Nephron progenitor cell (in vitro differentiated cells): ENCODE measurements around the gene MT1HL1.

ENCODE experiments used
- DNase-seq: peaks from one replicate; pipeline ENCODE4 v3.0.0; 2021
- H3K27ac Mint-ChIP-seq: 2 replicates; pipeline ENCODE4 v1.8.0; 2021; ENCODE audit warnings: mild to moderate bottlenecking, moderate library complexity, mixed read lengths
- H3K27me3 Mint-ChIP-seq: 2 replicates; pipeline ENCODE4 v1.8.0; 2021; ENCODE audit warnings: mild to moderate bottlenecking, low read depth, mixed read lengths; ENCODE audit not compliant: poor library complexity
- H3K36me3 Mint-ChIP-seq: 2 replicates; pipeline ENCODE4 v1.8.0; 2021; ENCODE audit warnings: low read depth, mixed read lengths
- H3K4me1 Mint-ChIP-seq: 2 replicates; pipeline ENCODE4 v1.8.0; 2021; ENCODE audit warnings: mixed read lengths
- H3K4me3 Mint-ChIP-seq: 2 replicates; pipeline ENCODE4 v1.8.0; 2021; ENCODE audit warnings: mild to moderate bottlenecking, moderate library complexity, mixed read lengths
- H3K9me3 Mint-ChIP-seq: 2 replicates; pipeline ENCODE4 v1.8.0; 2021; ENCODE audit warnings: mild to moderate bottlenecking, moderate library complexity, mixed read lengths
- TF ChIP-seq, protein P1 (sequence below): fragments of 200-600 bp; sonication (generic); IDR thresholded peaks from 2 replicates; pipeline ENCODE4 v1.5.0; 2021; ENCODE audit warnings: antibody characterized with exemption

MT1HL1 gene

GRCh38 chr1:237043846-237044636 lies 39.8 kb upstream of the MT1HL1 start:
- no peaks in the 10 kb centered on the region for H3K36me3 Mint-ChIP-seq
- TF ChIP-seq, protein P1, sequence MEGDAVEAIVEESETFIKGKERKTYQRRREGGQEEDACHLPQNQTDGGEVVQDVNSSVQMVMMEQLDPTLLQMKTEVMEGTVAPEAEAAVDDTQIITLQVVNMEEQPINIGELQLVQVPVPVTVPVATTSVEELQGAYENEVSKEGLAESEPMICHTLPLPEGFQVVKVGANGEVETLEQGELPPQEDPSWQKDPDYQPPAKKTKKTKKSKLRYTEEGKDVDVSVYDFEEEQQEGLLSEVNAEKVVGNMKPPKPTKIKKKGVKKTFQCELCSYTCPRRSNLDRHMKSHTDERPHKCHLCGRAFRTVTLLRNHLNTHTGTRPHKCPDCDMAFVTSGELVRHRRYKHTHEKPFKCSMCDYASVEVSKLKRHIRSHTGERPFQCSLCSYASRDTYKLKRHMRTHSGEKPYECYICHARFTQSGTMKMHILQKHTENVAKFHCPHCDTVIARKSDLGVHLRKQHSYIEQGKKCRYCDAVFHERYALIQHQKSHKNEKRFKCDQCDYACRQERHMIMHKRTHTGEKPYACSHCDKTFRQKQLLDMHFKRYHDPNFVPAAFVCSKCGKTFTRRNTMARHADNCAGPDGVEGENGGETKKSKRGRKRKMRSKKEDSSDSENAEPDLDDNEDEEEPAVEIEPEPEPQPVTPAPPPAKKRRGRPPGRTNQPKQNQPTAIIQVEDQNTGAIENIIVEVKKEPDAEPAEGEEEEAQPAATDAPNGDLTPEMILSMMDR, result no peak
- no peak for DNase-seq
- H3K9me3 Mint-ChIP-seq, result no peaks in the 10 kb centered on the region
- peaks cover 13% of the 10 kb centered on the region for H3K4me1 Mint-ChIP-seq
- H3K27me3 Mint-ChIP-seq, result peaks cover 18% of the 10 kb centered on the region
- peak overlapping the region; percentile 81 for H3K4me3 Mint-ChIP-seq
- no peak overlapping the region for H3K27ac Mint-ChIP-seq

DNA sequence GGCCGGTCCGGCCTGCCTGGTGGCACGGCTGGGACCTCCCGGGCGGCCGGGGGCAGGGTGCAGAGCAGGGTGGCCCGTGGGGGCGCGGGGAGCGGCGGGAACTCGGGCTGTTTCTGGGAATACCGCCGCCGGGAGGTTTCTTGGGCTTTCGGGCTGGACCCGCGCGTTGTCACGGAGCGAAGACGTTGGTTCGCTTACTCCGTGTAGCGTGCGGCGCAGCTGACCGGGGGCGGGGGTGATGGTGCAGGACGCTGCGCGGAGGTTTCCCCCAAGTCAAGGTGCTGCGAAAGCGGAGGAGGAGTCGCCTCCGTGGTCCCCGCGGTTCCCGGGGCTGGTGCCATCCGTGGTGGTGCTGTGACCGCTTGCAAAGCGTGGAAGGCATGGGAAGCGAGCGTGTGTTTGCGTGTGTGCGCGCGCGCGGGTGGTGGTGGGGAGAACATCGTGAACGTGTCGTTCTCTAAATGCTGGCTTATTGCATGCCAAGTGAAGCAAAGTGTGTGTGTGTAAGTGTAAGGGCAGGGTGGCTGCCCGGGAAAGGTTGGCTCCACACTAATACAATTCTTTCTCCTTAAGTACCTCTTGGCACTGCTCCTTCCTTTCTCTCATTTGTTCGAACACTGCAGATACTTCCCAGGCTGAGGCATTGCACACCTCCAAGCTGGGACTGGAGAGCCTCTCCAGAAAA lies 38.8 kb upstream of the MT1HL1 start:
- Mint-ChIP-seq H3K27ac (no peak overlapping the region), H3K4me1 (peaks cover 13% of the 10 kb centered on the region), H3K36me3 (no peaks in the 10 kb centered on the region), H3K4me3 (peak overlapping the region; percentile 81), H3K27me3 (peaks cover 18% of the 10 kb centered on the region), H3K9me3 (no peaks in the 10 kb centered on the region)
- TF ChIP-seq, protein P1, result no peak
- DNase-seq, result peak; percentile 54

DNA sequence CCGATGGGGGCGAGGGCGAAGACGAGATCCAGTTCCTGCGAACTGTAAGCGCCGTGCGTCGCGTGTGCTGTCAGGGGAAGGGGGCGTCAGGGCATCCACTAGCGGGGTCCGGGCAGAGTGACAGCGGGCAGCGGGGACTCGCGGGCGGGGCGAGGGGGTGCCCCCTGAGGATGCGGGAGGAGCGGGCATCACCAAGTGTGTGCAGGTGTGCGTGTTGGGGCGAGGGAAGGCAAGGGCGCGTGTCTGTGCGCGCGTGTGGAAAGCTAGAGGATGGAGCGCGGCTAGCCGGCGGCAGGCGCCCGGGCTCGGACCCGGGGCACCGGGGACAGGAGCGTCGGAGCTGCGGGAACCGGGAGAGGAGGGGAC lies 38.3 kb upstream of the MT1HL1 start:
- no peaks in the 10 kb centered on the region for H3K9me3 Mint-ChIP-seq
- H3K27ac Mint-ChIP-seq, result no peak overlapping the region
- no peak for DNase-seq
- H3K4me1 Mint-ChIP-seq, result peaks cover 13% of the 10 kb centered on the region
- TF ChIP-seq, protein P1, result no peak
- peak overlapping the region; percentile 81 for H3K4me3 Mint-ChIP-seq
- H3K27me3 Mint-ChIP-seq, result peaks cover 18% of the 10 kb centered on the region
- H3K36me3 Mint-ChIP-seq, result no peaks in the 10 kb centered on the region

DNA sequence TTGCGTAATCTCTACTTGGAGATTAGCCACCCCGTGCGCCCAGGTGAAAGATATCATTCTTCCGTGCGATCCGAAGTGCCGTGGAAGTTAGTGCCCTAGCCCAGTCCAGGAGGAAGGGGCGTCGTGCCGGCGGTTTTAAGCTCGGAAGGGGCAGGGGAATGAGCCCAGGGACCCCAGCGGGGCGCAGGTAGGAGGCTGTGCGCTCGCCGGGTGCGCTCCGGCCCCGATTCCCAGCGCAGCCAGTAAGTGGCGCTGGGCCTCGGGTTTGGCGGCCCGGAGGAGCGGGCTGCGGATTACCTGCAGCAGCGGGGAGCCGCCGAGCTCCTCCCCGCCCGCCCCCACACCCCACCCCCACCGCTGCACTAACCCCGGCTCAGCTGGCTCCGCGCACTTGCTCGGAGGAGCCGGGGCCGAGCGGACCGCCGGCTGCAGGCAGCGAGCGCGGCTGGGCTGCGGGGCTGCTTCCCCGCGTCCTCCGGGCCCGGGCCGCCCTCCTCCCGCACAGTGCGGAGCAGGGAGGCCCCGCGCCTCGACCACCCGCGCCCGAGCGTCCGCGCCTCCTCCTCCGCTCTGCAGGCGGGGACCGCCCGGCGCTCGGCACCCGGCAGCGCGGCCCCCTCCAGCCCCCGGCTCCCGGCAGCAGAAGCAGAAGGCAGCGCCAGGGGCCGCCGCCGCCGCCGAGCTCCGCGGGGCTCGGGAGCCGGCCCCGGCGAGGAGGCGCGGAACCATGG lies 37.7 kb upstream of the MT1HL1 start, which contains the start of gene RYR2:
Gene RYR2, plus strand, starts transcription at position 390 of the 731 bp plus-strand sequence. Its CDS starts 338 bp downstream, at position 728.
- DNase-seq, result peak; percentile 71
- peak within 1 kb of the TSS; percentile 84 for H3K4me3 Mint-ChIP-seq
- peaks cover 13% of the 10 kb centered on the region for H3K4me1 Mint-ChIP-seq
- TF ChIP-seq, protein P1, result peak; percentile 61
- no peak within 1 kb of the TSS for H3K27ac Mint-ChIP-seq
- no peaks in the 10 kb centered on the region for H3K36me3 Mint-ChIP-seq
- H3K27me3 Mint-ChIP-seq, result peaks cover 18% of the 10 kb centered on the region
- no peaks in the 10 kb centered on the region for H3K9me3 Mint-ChIP-seq

GRCh38 chr1:237041461-237041794 lies 37.2 kb upstream of the MT1HL1 start:
- Mint-ChIP-seq H3K27me3 (peaks cover 18% of the 10 kb centered on the region), H3K36me3 (no peaks in the 10 kb centered on the region), H3K4me1 (peaks cover 13% of the 10 kb centered on the region), H3K9me3 (no peaks in the 10 kb centered on the region), H3K4me3 (peak overlapping the region; percentile 84), H3K27ac (no peak overlapping the region)
- DNase-seq, result no peak
- TF ChIP-seq, protein P1, result no peak
